H1 (cell line): ENCODE results near the gene GJC2. TPM values are rescaled to one million over a fixed set of nuclear protein-coding genes. Genes with fewer than 3 reads are reported as not detected.

Source experiments
- CTCF ChIA-PET: fragments of 300-600 bp; sonication (Branson Sonifier 250); formaldehyde crosslinking; loops from one replicate; lab custom pipeline; 2021; ENCODE audit not compliant: partially characterized antibody; lab: Charles Lee
- POLR2A ChIA-PET: fragments of 300-600 bp; sonication (Branson Sonifier 250); formaldehyde crosslinking; loops from one replicate; lab custom pipeline; 2021; ENCODE audit warnings: inconsistent platforms; ENCODE audit not compliant: partially characterized antibody; lab: Charles Lee
- DNase-seq, 2 experiments: peaks; one replicate each; pipeline versions ENCODE4 v3.0.0 to v3.0.0-alpha.2; 2010 to 2022; ENCODE audit warnings: low spot score in 2 of 2, low read depth in 1 of 2, mixed read lengths in 1 of 2
- FAIRE-seq: peaks from 2 replicates; lab custom pipeline; 2011; peaks lifted over from hg19 to GRCh38; lab: Jason Lieb, UNC
- H2AFZ ChIP-seq: 2 replicates; pipeline ENCODE4 v1.8.1; 2012; ENCODE audit warnings: low read length, inconsistent platforms
- H2AK5ac ChIP-seq: 2 replicates; pipeline ENCODE4 v1.6.1; 2013; ENCODE audit warnings: low read depth, low read length
- H2BK120ac ChIP-seq: replicated peaks from 2 replicates; pipeline ENCODE3; 2013; ENCODE audit warnings: low read depth, low read length, inconsistent platforms
- H2BK12ac ChIP-seq: 2 replicates; pipeline ENCODE4 v1.6.1; 2013; ENCODE audit warnings: low read depth, low read length
- H2BK15ac ChIP-seq: 2 replicates; pipeline ENCODE4 v1.6.1; 2013; ENCODE audit warnings: low read length
- H2BK20ac ChIP-seq: 2 replicates; pipeline ENCODE4 v1.6.1; 2013; ENCODE audit warnings: low read length
- H2BK5ac ChIP-seq: 2 replicates; pipeline ENCODE4 v1.6.1; 2013; ENCODE audit warnings: low read depth, low read length
- H3K14ac ChIP-seq: 2 replicates; pipeline ENCODE4 v1.6.1; 2013; ENCODE audit warnings: inconsistent platforms; ENCODE audit not compliant: insufficient read length
- H3K18ac ChIP-seq: 2 replicates; pipeline ENCODE4 v1.6.1; 2013; ENCODE audit warnings: low read length; ENCODE audit errors: extremely low read depth
- H3K23ac ChIP-seq: 2 replicates; pipeline ENCODE4 v1.6.1; 2013; ENCODE audit warnings: inconsistent platforms; ENCODE audit not compliant: insufficient read length
- H3K23me2 ChIP-seq: 2 replicates; pipeline ENCODE4 v1.6.1; 2013; ENCODE audit warnings: low read depth, low read length
- H3K27ac ChIP-seq: 2 replicates; pipeline ENCODE4 v1.6.1; 2011; ENCODE audit warnings: low read depth, low read length, inconsistent platforms
- H3K27me3 ChIP-seq, 4 experiments: replicated peaks in 1 of 4; 1 replicate in 1 of 4; 2 replicates in 3 of 4; pipeline versions ENCODE4 v1.6.1 to v1.8.1; 2011 to 2013; ENCODE audit warnings: low read length in 3 of 4, mild to moderate bottlenecking in 3 of 4, inconsistent platforms in 2 of 4, mixed read lengths in 2 of 4, moderate library complexity in 1 of 4; ENCODE audit not compliant: control insufficient read depth in 3 of 4, insufficient read depth in 3 of 4; ENCODE audit errors: extremely low read depth in 1 of 4
- H3K36me3 ChIP-seq, 4 experiments: 2 replicates each; pipeline versions ENCODE4 v1.6.1 to v1.8.1; 2011 to 2013; ENCODE audit warnings: mild to moderate bottlenecking in 4 of 4, low read length in 3 of 4, moderate library complexity in 2 of 4, control low read depth in 1 of 4, inconsistent platforms in 1 of 4; ENCODE audit not compliant: insufficient read depth in 4 of 4, control insufficient read depth in 2 of 4
- H3K4ac ChIP-seq: replicated peaks from 2 replicates; pipeline ENCODE3; 2013; ENCODE audit warnings: low read length, low read depth, mixed read lengths, inconsistent platforms; ENCODE audit not compliant: insufficient read length
- H3K4me1 ChIP-seq, 4 experiments: replicated peaks in 1 of 4; 1 replicate in 1 of 4; 2 replicates in 3 of 4; pipeline versions ENCODE4 v1.6.1 to v1.8.1; 2011 to 2013; ENCODE audit warnings: low read length in 3 of 4, inconsistent platforms in 2 of 4, mixed read lengths in 1 of 4; ENCODE audit not compliant: insufficient read depth in 4 of 4, control insufficient read depth in 3 of 4
- H3K4me2 ChIP-seq, 2 experiments: 2 replicates each; pipeline versions ENCODE4 v1.6.1 to v1.8.1; 2011 to 2013; ENCODE audit warnings: low read depth in 2 of 2, low read length in 2 of 2, control low read depth in 1 of 2, inconsistent platforms in 1 of 2, mild to moderate bottlenecking in 1 of 2; ENCODE audit not compliant: insufficient read depth in 1 of 2
- H3K4me3 ChIP-seq, 4 experiments: fragments of 200-600, 300-600 bp in 1 of 4; sonication (generic), shearing (Covaris generic), sonication (Bioruptor Twin) in 1 of 4; 2 replicates each; pipeline versions ENCODE4 v1.5.1 to v1.8.1; 2011 to 2016; ENCODE audit warnings: low read length in 4 of 4, low read depth in 3 of 4, control low read depth in 2 of 4, inconsistent platforms in 2 of 4, mild to moderate bottlenecking in 2 of 4, mixed read lengths in 1 of 4, moderate library complexity in 1 of 4; ENCODE audit not compliant: insufficient read depth in 2 of 4; ENCODE audit errors: extremely low read depth in 1 of 4
- H3K56ac ChIP-seq: replicated peaks from 2 replicates; pipeline ENCODE3; 2013; ENCODE audit warnings: low read depth, mild to moderate bottlenecking, mixed read lengths, low read length, inconsistent platforms; ENCODE audit not compliant: insufficient read length
- H3K79me1 ChIP-seq: 2 replicates; pipeline ENCODE4 v1.6.1; 2013; ENCODE audit warnings: low read depth, low read length, control low read depth
- H3K79me2 ChIP-seq, 2 experiments: 2 replicates each; pipeline versions ENCODE4 v1.6.1 to v1.8.1; 2012 to 2013; ENCODE audit warnings: low read length in 2 of 2, mild to moderate bottlenecking in 2 of 2, inconsistent platforms in 1 of 2; ENCODE audit not compliant: insufficient read depth in 2 of 2, control insufficient read depth in 1 of 2
- H3K9ac ChIP-seq, 4 experiments: replicated peaks in 1 of 4; 1 replicate in 1 of 4; 2 replicates in 3 of 4; pipeline versions ENCODE4 v1.6.1 to v1.8.1; 2011 to 2013; ENCODE audit warnings: low read depth in 3 of 4, low read length in 3 of 4, control low read depth in 2 of 4, mild to moderate bottlenecking in 2 of 4, moderate library complexity in 2 of 4, inconsistent platforms in 1 of 4; ENCODE audit errors: extremely low read depth in 1 of 4
- H3K9me3 ChIP-seq, 2 experiments: 2 replicates each; pipeline versions ENCODE4 v1.6.1 to v1.8.1; 2012 to 2013; ENCODE audit warnings: mild to moderate bottlenecking in 2 of 2, moderate library complexity in 2 of 2, control low read depth in 1 of 2, inconsistent platforms in 1 of 2, low read depth in 1 of 2, low read length in 1 of 2, mixed read lengths in 1 of 2; ENCODE audit not compliant: insufficient read depth in 2 of 2
- H4K20me1 ChIP-seq, 2 experiments: replicated peaks in 1 of 2; 2 replicates each; pipeline versions ENCODE3 to v1.8.1; 2011 to 2013; ENCODE audit warnings: inconsistent platforms in 2 of 2, low read length in 2 of 2, mild to moderate bottlenecking in 1 of 2; ENCODE audit not compliant: insufficient read depth in 2 of 2, control insufficient read depth in 1 of 2
- H4K5ac ChIP-seq: 2 replicates; pipeline ENCODE4 v1.6.1; 2013; ENCODE audit warnings: low read length, low read depth, mixed read lengths, inconsistent platforms; ENCODE audit not compliant: insufficient read length
- H4K8ac ChIP-seq: 2 replicates; pipeline ENCODE4 v1.8.0; 2013; ENCODE audit warnings: mild to moderate bottlenecking, moderate library complexity, low read length, inconsistent platforms; ENCODE audit not compliant: insufficient read depth; ENCODE audit errors: extremely low read depth
- H4K91ac ChIP-seq: replicated peaks from 2 replicates; pipeline ENCODE3; 2013; ENCODE audit warnings: low read length, mixed read lengths, inconsistent platforms; ENCODE audit not compliant: insufficient read length
- CTBP2 ChIP-seq: IDR thresholded peaks from 2 replicates; pipeline ENCODE4 v1.7.0; 2011; ENCODE audit warnings: borderline replicate concordance, mild to moderate bottlenecking, moderate library complexity, mixed read lengths, low read length; ENCODE audit not compliant: insufficient read depth, insufficient read length
- EP300 ChIP-seq, 2 experiments: IDR thresholded peaks; 1 replicate in 1 of 2; 2 replicates in 1 of 2; pipeline ENCODE4 v1.6.1; 2011 to 2012; ENCODE audit warnings: low read depth in 2 of 2, low read length in 2 of 2, mild to moderate bottlenecking in 2 of 2, borderline replicate concordance in 1 of 2, inconsistent platforms in 1 of 2, moderate library complexity in 1 of 2
- EZH2 ChIP-seq: fragments of 200-600 bp; sonication (generic); IDR thresholded peaks from 2 replicates; pipeline ENCODE4 v1.7.1; 2012; ENCODE audit warnings: low read depth, mild to moderate bottlenecking, moderate library complexity, low read length, inconsistent platforms; ENCODE audit not compliant: severe bottlenecking
- GTF2F1 ChIP-seq: IDR thresholded peaks from 2 replicates; pipeline ENCODE4 v1.6.1; 2012; ENCODE audit warnings: low read depth, low read length, improper control_type of control experiment, borderline replicate concordance
- NANOG ChIP-seq: IDR thresholded peaks from 2 replicates; pipeline ENCODE4 v1.6.1; 2011; ENCODE audit warnings: low read length, low read depth, mild to moderate bottlenecking, inconsistent platforms; ENCODE audit not compliant: insufficient read depth, poor library complexity, severe bottlenecking
- RAD21 ChIP-seq, 2 experiments: IDR thresholded peaks in 1 of 2; conservative IDR thresholded peaks in 1 of 2; 2 replicates each; pipeline ENCODE4 v1.6.1; 2011; ENCODE audit warnings: low read depth in 2 of 2, low read length in 2 of 2, improper control_type of control experiment in 1 of 2, inconsistent platforms in 1 of 2, mild to moderate bottlenecking in 1 of 2, moderate library complexity in 1 of 2
- RXRA ChIP-seq: IDR thresholded peaks from 2 replicates; pipeline ENCODE4 v1.6.1; 2011; ENCODE audit warnings: low read depth, mild to moderate bottlenecking, low read length, moderate library complexity; ENCODE audit not compliant: insufficient read depth
- SP4 ChIP-seq: IDR thresholded peaks from 2 replicates; pipeline ENCODE4 v1.6.1; 2012; ENCODE audit warnings: low read length, inconsistent platforms
- WGBS, 2 experiments: shearing (Covaris generic) in 1 of 2; methylation state at CpG; one replicate each; pipeline versions ENCODE4 v1.1.6 to v1.1.7; 2013 to 2015; ENCODE audit warnings: low lambda C conversion rate in 2 of 2, mixed read lengths in 2 of 2, inconsistent platforms in 1 of 2, low coverage in 1 of 2, missing lambda C conversion rate in 1 of 2; ENCODE audit not compliant: insufficient replicate concordance in 2 of 2, insufficient coverage in 1 of 2, insufficient read length in 1 of 2; ENCODE audit errors: extremely low coverage in 1 of 2, missing lambda C conversion rate in 1 of 2; 5-methylcytosine and 5-hydroxymethylcytosine counted together
- polyA plus RNA-seq, 7 experiments: library from polyadenylated mRNA; depleted of rRNA in 3 of 7; stranded (reverse) in 5 of 7; unstranded in 2 of 7; fragments of >200 nt in 5 of 7; fragments of 200-250 nt in 2 of 7; gene quantifications; 1 replicate in 5 of 7; 2 replicates in 1 of 7; 4 replicates in 1 of 7; pipeline versions ENCODE4 v1.2.1 to v1.2.3, GENCODE V29; 2011 to 2013; ENCODE audit warnings: missing spikeins in 2 of 7, mixed read lengths in 2 of 7
- total RNA-seq: library from RNA; stranded (reverse); fragmentation: NEBNext Ultra II Directional; extraction: Animal tissue kit (Norgen Biotek cat#: 25700); gene quantifications from 2 replicates; pipeline ENCODE4 v1.2.1, GENCODE V29; 2021
- TF ChIP-seq, protein P1 (sequence below): IDR thresholded peaks from 2 replicates; pipeline ENCODE4 v1.6.1; 2012; ENCODE audit warnings: inconsistent platforms

Gene GJC2
- total and polyA plus RNA-seq, 2 of the 8 experiments (the other 6 are each of a cell fraction or from before 2014, with no cell fraction given): 0.17 to 0.54 TPM

GRCh38 chr1:228154670-228155571, 5.2 kb downstream of the GJC2 start:
- ChIA-PET POLR2A (interaction anchor here (5.5 kb wide), 1 partner anchor 9 kb away, joined by 44 read pairs; the partner anchor contains the start of gene IBA57), CTCF (interaction anchor here (1.2 to 1.6 kb wide), 3 partner anchors 10 to 14 kb away, joined by 3 read pairs; no protein-coding TSS in a partner anchor)
- H3K4me1 ChIP-seq: peaks cover 0 to 3% (median under 1%) of the 10 kb centered on the region in 4 experiments; a peak in 1 of 7 replicates
- no peak overlapping the region for H2AK5ac ChIP-seq
- H3K4me3 ChIP-seq: no peak overlapping the region
- H3K27me3 ChIP-seq: peaks cover 0 to 5% (median 0%) of the 10 kb centered on the region in 4 experiments; a peak in 4 of 7 replicates
- H3K4me2 ChIP-seq: no peak overlapping the region
- H3K56ac ChIP-seq: no peak overlapping the region
- no peak overlapping the region for H2BK120ac ChIP-seq
- 87% methylated on average over 20 of the region's 20 CpGs; no CpG with 5 or more reads in 1 of the 2 experiments for WGBS, 2 experiments
- no peak overlapping the region for H3K4ac ChIP-seq
- no peak overlapping the region for H2BK12ac ChIP-seq
- H2BK20ac ChIP-seq: no peak overlapping the region
- no peak overlapping the region for H3K9ac ChIP-seq
- H3K9me3 ChIP-seq: no peaks in the 10 kb centered on the region
- H3K36me3 ChIP-seq: no peaks in the 10 kb centered on the region
- no peaks in the 10 kb centered on the region; the same call in 1 of the 2 replicates for H3K23me2 ChIP-seq
- no peak overlapping the region for H3K18ac ChIP-seq
- peaks cover 1 to 4% of the 10 kb centered on the region in 2 experiments for H4K20me1 ChIP-seq
- FAIRE-seq (no peak), DNase-seq (no peak)
- H2AFZ ChIP-seq: no peak overlapping the region
- no peak overlapping the region for H3K14ac ChIP-seq
- peaks cover 2% of the 10 kb centered on the region; the same call in 1 of the 2 replicates for H3K79me1 ChIP-seq
- H4K91ac ChIP-seq: no peak overlapping the region
- H2BK15ac ChIP-seq: no peak overlapping the region
- no peak overlapping the region for H3K23ac ChIP-seq
- H2BK5ac ChIP-seq: no peak overlapping the region
- H4K5ac ChIP-seq: no peak overlapping the region
- H3K27ac ChIP-seq: no peak overlapping the region
- no peak overlapping the region for H4K8ac ChIP-seq
- no peaks in the 10 kb centered on the region for H3K79me2 ChIP-seq
- no peak for TF ChIP-seq EP300 (IDR thresholded peaks at IDR 0.05; ENCODE audit: borderline replicate concordance in 1 of 2, low read depth in 2 of 2, low read length in 2 of 2)
- no peak for TF ChIP-seq NANOG
- TF ChIP-seq RXRA: no peak
- TF ChIP-seq EZH2: no peak
- TF ChIP-seq RAD21 (IDR thresholded peaks at IDR 0.05 in 1 of 2, conservative IDR thresholded peaks at IDR 0.05 in 1 of 2; ENCODE audit: low read depth in 2 of 2, low read length in 2 of 2): no peak
- TF ChIP-seq, protein P1, sequence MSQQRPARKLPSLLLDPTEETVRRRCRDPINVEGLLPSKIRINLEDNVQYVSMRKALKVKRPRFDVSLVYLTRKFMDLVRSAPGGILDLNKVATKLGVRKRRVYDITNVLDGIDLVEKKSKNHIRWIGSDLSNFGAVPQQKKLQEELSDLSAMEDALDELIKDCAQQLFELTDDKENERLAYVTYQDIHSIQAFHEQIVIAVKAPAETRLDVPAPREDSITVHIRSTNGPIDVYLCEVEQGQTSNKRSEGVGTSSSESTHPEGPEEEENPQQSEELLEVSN: no peak
- no peak for TF ChIP-seq CTBP2
- TF ChIP-seq SP4: no peak
- TF ChIP-seq GTF2F1: no peak
